Hepatocyte (in vitro differentiated cells): ENCODE data around the gene HMMR. TPM values are rescaled to one million over a fixed set of nuclear protein-coding genes. Genes with fewer than 3 reads are reported as not detected.
A peak's percentile ranks its signal among the peaks of the same experiment; 100 is the strongest.

Source experiments
- DNase-seq: peaks from one replicate; pipeline ENCODE4 v3.0.0-alpha.2; 2016; ENCODE audit warnings: low spot score
- H2AFZ ChIP-seq: fragments of 200-600 bp; sonication (generic); 2 replicates; pipeline ENCODE4 v1.6.0; 2016; ENCODE audit warnings: antibody characterized with exemption, mild to moderate bottlenecking
- H3K27ac ChIP-seq: fragments of 200-600 bp; sonication (generic); 2 replicates; pipeline ENCODE4 v1.5.1; 2016; ENCODE audit warnings: mild to moderate bottlenecking
- H3K27me3 ChIP-seq: fragments of 200-600 bp; sonication (generic); 2 replicates; pipeline ENCODE4 v1.6.1; 2016
- H3K36me3 ChIP-seq: fragments of 200-600 bp; sonication (generic); replicated peaks from 2 replicates; pipeline ENCODE4 v1.5.1; 2016; ENCODE audit warnings: low read depth; ENCODE audit not compliant: insufficient read depth
- H3K4me1 ChIP-seq: fragments of 200-600 bp; sonication (generic); 2 replicates; pipeline ENCODE4 v1.5.1; 2016; ENCODE audit warnings: mild to moderate bottlenecking, moderate library complexity; ENCODE audit not compliant: insufficient read depth
- H3K4me2 ChIP-seq: fragments of 200-600 bp; sonication (generic); 2 replicates; pipeline ENCODE4 v1.6.0; 2016
- H3K4me3 ChIP-seq: fragments of 200-600 bp; sonication (generic); 2 replicates; pipeline ENCODE4 v1.5.1; 2016; ENCODE audit warnings: mild to moderate bottlenecking
- H3K79me2 ChIP-seq: fragments of 200-600 bp; sonication (generic); 2 replicates; pipeline ENCODE4 v1.6.0; 2017; ENCODE audit warnings: mild to moderate bottlenecking
- H3K9me2 ChIP-seq: fragments of 200-600 bp; sonication (generic); replicated peaks from 2 replicates; pipeline ENCODE4 v1.6.0; 2017; ENCODE audit warnings: mild to moderate bottlenecking; ENCODE audit not compliant: insufficient read depth
- H3K9me3 ChIP-seq: fragments of 200-600 bp; sonication (generic); 2 replicates; pipeline ENCODE4 v1.5.1; 2016; ENCODE audit warnings: low read depth, mild to moderate bottlenecking
- H4K20me1 ChIP-seq: fragments of 200-600 bp; sonication (generic); 2 replicates; pipeline ENCODE4 v1.6.0; 2016; ENCODE audit warnings: mild to moderate bottlenecking; ENCODE audit not compliant: insufficient read depth, poor library complexity, severe bottlenecking
- EZH2 ChIP-seq: fragments of 200-600 bp; sonication (generic); IDR thresholded peaks from 2 replicates; pipeline ENCODE4 v1.6.1; 2016; ENCODE audit warnings: antibody characterized with exemption, mild to moderate bottlenecking, borderline replicate concordance
- EZH2phosphoT487 ChIP-seq: fragments of 200-600 bp; sonication (generic); IDR thresholded peaks from one replicate; pipeline ENCODE4 v1.6.1; 2018; ENCODE audit warnings: antibody characterized with exemption, mild to moderate bottlenecking, low read depth, moderate library complexity; ENCODE audit not compliant: unreplicated experiment, severe bottlenecking
- WGBS: methylation state at CpG from one replicate; pipeline ENCODE4 v1.1.6; 2016; ENCODE audit warnings: low lambda C conversion rate; ENCODE audit errors: missing lambda C conversion rate; 5-methylcytosine and 5-hydroxymethylcytosine counted together
- polyA plus RNA-seq: library from polyadenylated mRNA; unstranded; fragments of >200 nt; fragmentation: Nextera tagmentation; extraction: Ambion mirVana; gene quantifications from 2 replicates; pipeline ENCODE4 v1.2.1, GENCODE V29; 2016
- total RNA-seq: library from RNA; depleted of rRNA; stranded (reverse); fragments of >200 nt; gene quantifications from 2 replicates; pipeline ENCODE4 v1.2.3, GENCODE V29; 2014
- TF ChIP-seq, protein P1 (sequence below): fragments of 200-600 bp; sonication (generic); IDR thresholded peaks from 2 replicates; pipeline ENCODE4 v1.5.1; 2016; ENCODE audit warnings: antibody characterized with exemption, mild to moderate bottlenecking; ENCODE audit not compliant: poor library complexity

The HMMR gene
- total and polyA plus RNA-seq, 2 experiments from 2014 or later, result 5.7 to 9.8 TPM

- Histone ChIP-seq H3K4me3 (no peak overlapping the region), H3K9me3 (no peaks in the 10 kb centered on the region), H3K9me2 (no peaks in the 10 kb centered on the region), H3K27ac (no peak overlapping the region), H4K20me1 (no peaks in the 10 kb centered on the region), H3K4me1 (no peaks in the 10 kb centered on the region), H3K36me3 (no peaks in the 10 kb centered on the region), H2AFZ (no peak overlapping the region), H3K79me2 (peaks cover 26% of the 10 kb centered on the region), H3K27me3 (no peaks in the 10 kb centered on the region), H3K4me2 (no peak overlapping the region)
- no peak for DNase-seq
- WGBS, result 61% methylated on average over 2 of the region's 2 CpGs
- TF ChIP-seq EZH2phosphoT487 (no peak), EZH2 (no peak)
- TF ChIP-seq, protein P1, sequence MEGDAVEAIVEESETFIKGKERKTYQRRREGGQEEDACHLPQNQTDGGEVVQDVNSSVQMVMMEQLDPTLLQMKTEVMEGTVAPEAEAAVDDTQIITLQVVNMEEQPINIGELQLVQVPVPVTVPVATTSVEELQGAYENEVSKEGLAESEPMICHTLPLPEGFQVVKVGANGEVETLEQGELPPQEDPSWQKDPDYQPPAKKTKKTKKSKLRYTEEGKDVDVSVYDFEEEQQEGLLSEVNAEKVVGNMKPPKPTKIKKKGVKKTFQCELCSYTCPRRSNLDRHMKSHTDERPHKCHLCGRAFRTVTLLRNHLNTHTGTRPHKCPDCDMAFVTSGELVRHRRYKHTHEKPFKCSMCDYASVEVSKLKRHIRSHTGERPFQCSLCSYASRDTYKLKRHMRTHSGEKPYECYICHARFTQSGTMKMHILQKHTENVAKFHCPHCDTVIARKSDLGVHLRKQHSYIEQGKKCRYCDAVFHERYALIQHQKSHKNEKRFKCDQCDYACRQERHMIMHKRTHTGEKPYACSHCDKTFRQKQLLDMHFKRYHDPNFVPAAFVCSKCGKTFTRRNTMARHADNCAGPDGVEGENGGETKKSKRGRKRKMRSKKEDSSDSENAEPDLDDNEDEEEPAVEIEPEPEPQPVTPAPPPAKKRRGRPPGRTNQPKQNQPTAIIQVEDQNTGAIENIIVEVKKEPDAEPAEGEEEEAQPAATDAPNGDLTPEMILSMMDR, result no peak
Measured at GRCh38 chr5:163456029-163456589, 4.3 kb upstream of the HMMR start.

GRCh38 chr5:163456840-163457239 is 3.6 kb upstream of the HMMR start:
- Histone ChIP-seq H3K4me1 (no peaks in the 10 kb centered on the region), H3K27me3 (no peaks in the 10 kb centered on the region), H3K27ac (no peak overlapping the region), H3K9me2 (no peaks in the 10 kb centered on the region), H4K20me1 (no peaks in the 10 kb centered on the region), H3K4me3 (no peak overlapping the region), H3K9me3 (no peaks in the 10 kb centered on the region), H3K36me3 (no peaks in the 10 kb centered on the region), H3K79me2 (peaks cover 26% of the 10 kb centered on the region), H2AFZ (no peak overlapping the region), H3K4me2 (no peak overlapping the region)
- TF ChIP-seq, protein P1, result no peak
- TF ChIP-seq EZH2 (no peak), EZH2phosphoT487 (no peak)
- WGBS, result 97% methylated on average over 7 of the region's 7 CpGs
- DNase-seq, result no peak

- 46% methylated on average over 6 of the region's 6 CpGs for WGBS
- no peaks in the 10 kb centered on the region for H4K20me1 ChIP-seq
- TF ChIP-seq EZH2phosphoT487 (no peak), EZH2 (no peak)
- TF ChIP-seq, protein P1, result no peak
- H2AFZ ChIP-seq, result peak overlapping the region; percentile 44
- DNase-seq, result no peak
- peak overlapping the region; percentile 78 for H3K4me2 ChIP-seq
- H3K79me2 ChIP-seq, result peaks cover 26% of the 10 kb centered on the region
- no peaks in the 10 kb centered on the region for H3K9me3 ChIP-seq
- peaks cover 6% of the 10 kb centered on the region for H3K4me1 ChIP-seq
- H3K36me3 ChIP-seq, result no peaks in the 10 kb centered on the region
- H3K9me2 ChIP-seq, result no peaks in the 10 kb centered on the region
- H3K27ac ChIP-seq, result peak overlapping the region; percentile 97
- H3K27me3 ChIP-seq, result no peaks in the 10 kb centered on the region
- peak overlapping the region; percentile 48 for H3K4me3 ChIP-seq
Measured at GRCh38 chr5:163458778-163459385, 1.6 kb upstream of the HMMR start.
